H1 (cell line): ENCODE results near the gene MFGE8. TPM values are rescaled to one million over a fixed set of nuclear protein-coding genes. Genes with fewer than 3 reads are reported as not detected.

Experiments used
- BACH1 ChIP-seq: IDR thresholded peaks from 2 replicates; pipeline ENCODE4 v1.6.1; 2012; ENCODE audit warnings: low read length, improper control_type of control experiment
- E2F6 ChIP-seq: IDR thresholded peaks from 2 replicates; pipeline ENCODE4 v1.6.1; 2012; ENCODE audit warnings: inconsistent platforms
- HDAC2 ChIP-seq, 2 experiments: fragments of 300-600 bp in 1 of 2; sonication (generic) in 1 of 2; IDR thresholded peaks; 2 replicates each; pipeline ENCODE4 v1.6.1; 2011 to 2012; ENCODE audit warnings: low read depth in 2 of 2, low read length in 2 of 2, mild to moderate bottlenecking in 2 of 2, moderate library complexity in 2 of 2, borderline replicate concordance in 1 of 2, inconsistent platforms in 1 of 2
- PHF8 ChIP-seq: fragments of 200-600 bp; sonication (generic); conservative IDR thresholded peaks from 2 replicates; pipeline ENCODE4 v1.7.1; 2012; ENCODE audit warnings: low read depth, mild to moderate bottlenecking, inconsistent platforms, low read length, moderate library complexity
- RFX5 ChIP-seq: IDR thresholded peaks from 2 replicates; pipeline ENCODE4 v1.6.1; 2011; ENCODE audit warnings: low read depth, low read length, improper control_type of control experiment, borderline replicate concordance
- SP4 ChIP-seq: IDR thresholded peaks from 2 replicates; pipeline ENCODE4 v1.6.1; 2012; ENCODE audit warnings: low read length, inconsistent platforms
- polyA plus RNA-seq, 7 experiments: library from polyadenylated mRNA; depleted of rRNA in 3 of 7; stranded (reverse) in 5 of 7; unstranded in 2 of 7; fragments of >200 nt in 5 of 7; fragments of 200-250 nt in 2 of 7; gene quantifications; 1 replicate in 5 of 7; 2 replicates in 1 of 7; 4 replicates in 1 of 7; pipeline versions ENCODE4 v1.2.1 to v1.2.3, GENCODE V29; 2011 to 2013; ENCODE audit warnings: missing spikeins in 2 of 7, mixed read lengths in 2 of 7
- total RNA-seq: library from RNA; stranded (reverse); fragmentation: NEBNext Ultra II Directional; extraction: Animal tissue kit (Norgen Biotek cat#: 25700); gene quantifications from 2 replicates; pipeline ENCODE4 v1.2.1, GENCODE V29; 2021

The MFGE8 gene
- total and polyA plus RNA-seq, 2 of the 8 experiments (the other 6 are each of a cell fraction or from before 2014, with no cell fraction given) = 1,237 to 2,117 TPM

DNA sequence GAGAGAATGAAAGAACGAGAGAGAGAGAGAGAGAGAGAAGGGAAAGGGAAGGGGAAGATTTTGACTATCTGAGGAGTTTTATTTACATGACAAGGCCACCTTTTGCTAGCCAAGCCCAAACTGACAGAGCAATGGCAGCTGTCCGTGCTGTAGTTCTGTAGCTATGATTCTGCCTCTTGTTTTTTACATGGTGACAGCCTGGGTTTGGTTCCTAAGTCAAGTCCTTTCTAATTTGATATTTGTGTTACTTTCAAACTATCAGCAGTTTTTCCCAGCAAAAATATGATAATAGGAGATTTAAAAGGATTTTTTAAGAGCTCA lies 26.3 kb upstream of the MFGE8 start (continued):
- TF ChIP-seq E2F6 = no peak
- TF ChIP-seq RFX5 = no peak
- no peak for TF ChIP-seq SP4
- no peak for TF ChIP-seq BACH1
- no peak for TF ChIP-seq PHF8
- TF ChIP-seq HDAC2 (IDR thresholded peaks at IDR 0.05; ENCODE audit: borderline replicate concordance in 1 of 2, low read depth in 2 of 2, low read length in 2 of 2) = no peak
